Peyer's patch (tissue), 4 donors: ENCODE data around the gene DRG2.

Experiments used
- CTCF ChIP-seq, 6 experiments: fragments of 450-650 bp in 4 of 6; fragments of 200-600 bp in 2 of 6; sonication (generic) in 1 of 6; IDR thresholded peaks; one replicate each; pipeline ENCODE4 v1.5.1; 2017 to 2019; ENCODE audit warnings: antibody characterized with exemption in 6 of 6, mild to moderate bottlenecking in 3 of 6, moderate library complexity in 1 of 6
- POLR2A ChIP-seq, 2 donors: fragments of 450-650 bp; IDR thresholded peaks; one replicate each; pipeline ENCODE4 v1.5.1; 2017; ENCODE audit warnings: antibody characterized with exemption in 2 of 2, mild to moderate bottlenecking in 2 of 2, moderate library complexity in 2 of 2

- TF ChIP-seq POLR2A (IDR thresholded peaks at IDR 0.05) (no peak), CTCF (IDR thresholded peaks at IDR 0.05) (no peak)
Observed at GRCh38 chr17:18069101-18069500, 18.6 kb upstream of the DRG2 start.
